Measurements from ENCODE around the gene PRAMEF20.
"Not testable (repeated sequence)": the region's sequence is repeated elsewhere in the genome, so short reads cannot be mapped to it uniquely, and the experiment has no call there.

Gene PRAMEF20

DNA sequence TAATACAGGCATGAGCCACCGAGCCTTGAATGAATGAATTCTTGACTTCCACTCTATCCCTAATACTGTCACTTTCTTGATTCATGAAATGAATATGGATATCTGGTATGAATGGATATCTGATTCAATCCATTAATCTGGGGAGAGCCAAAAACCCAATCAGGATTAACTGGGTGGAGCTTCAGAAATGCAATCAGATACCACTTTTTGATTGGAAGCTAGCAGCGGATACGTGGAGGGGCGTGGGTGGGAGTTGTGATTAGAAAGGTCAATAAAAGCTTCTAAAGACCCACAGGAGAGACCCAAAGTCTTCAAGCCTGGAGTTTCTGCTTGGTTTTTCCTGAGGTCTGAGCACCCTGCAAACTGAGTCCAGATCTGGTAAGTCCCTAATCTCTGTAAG lies at the start of gene PRAMEF20:
TSS of gene PRAMEF20 (plus strand) at position 301 of the 400 bp plus-strand sequence. CDS start 5,905 bp downstream, outside the sequence.
- H3K36me3 ChIP-seq (ENCODE audit: low read depth); ATAC-seq (ENCODE audit: low read depth); H3K4me1 ChIP-seq (ENCODE audit: insufficient read depth, poor library complexity, severe bottlenecking); H3K27me3 ChIP-seq (ENCODE audit: insufficient read depth, poor library complexity, severe bottlenecking); H3K27ac ChIP-seq (ENCODE audit: poor library complexity, severe bottlenecking); H3K9me3 ChIP-seq (ENCODE audit: severe bottlenecking); H3K4me3 ChIP-seq (ENCODE audit: severe bottlenecking); DNase-seq (ENCODE audit: low spot score): not testable (repeated sequence)

DNA sequence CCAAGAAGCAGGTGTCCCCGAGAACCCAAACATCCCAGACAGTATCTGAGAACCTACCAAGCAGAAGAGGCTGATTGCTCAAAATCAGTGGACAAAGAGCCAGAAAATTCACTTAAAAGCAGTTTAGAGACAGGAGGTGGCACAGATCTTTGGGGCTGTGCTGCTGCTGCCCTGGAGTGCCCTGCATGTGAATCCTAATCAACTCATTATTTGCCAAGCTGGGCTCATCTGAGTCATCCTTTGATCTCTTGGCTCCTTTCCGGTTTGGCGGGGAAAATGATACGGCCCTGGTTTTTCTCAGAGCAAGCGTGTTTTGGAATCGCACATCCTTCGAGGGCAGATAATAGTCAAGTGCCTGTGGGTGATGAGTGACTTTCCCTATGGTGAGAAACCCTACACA lies 47.9 kb upstream of the PRAMEF20 start:
- not testable (repeated sequence) for H3K4me3 ChIP-seq (ENCODE audit: severe bottlenecking); H3K4me1 ChIP-seq (ENCODE audit: insufficient read depth, poor library complexity, severe bottlenecking); DNase-seq (ENCODE audit: low spot score); H3K36me3 ChIP-seq (ENCODE audit: low read depth); H3K27ac ChIP-seq (ENCODE audit: poor library complexity, severe bottlenecking); H3K9me3 ChIP-seq (ENCODE audit: severe bottlenecking); ATAC-seq (ENCODE audit: low read depth); H3K27me3 ChIP-seq (ENCODE audit: insufficient read depth, poor library complexity, severe bottlenecking)

DNA sequence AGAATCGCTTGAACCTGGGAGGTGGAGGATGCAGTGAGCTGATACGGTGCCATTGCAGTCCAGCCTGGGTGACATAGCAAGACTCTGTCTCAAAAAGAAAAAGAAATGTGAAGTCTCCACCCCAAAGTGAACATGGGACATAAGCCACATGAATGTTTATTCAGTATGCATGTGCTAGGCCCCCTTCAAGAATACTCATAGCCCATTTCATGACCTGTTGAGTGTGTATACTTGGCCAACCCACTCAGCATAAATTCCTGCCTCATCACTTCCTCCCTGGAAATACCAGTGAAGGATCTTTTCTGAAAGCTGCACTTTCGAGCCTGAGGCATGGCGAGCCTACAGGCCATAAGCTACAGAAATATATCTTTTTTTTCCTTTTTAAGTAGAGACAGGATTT lies 45.3 kb upstream of the PRAMEF20 start:
- H3K9me3 ChIP-seq (ENCODE audit: severe bottlenecking); H3K4me1 ChIP-seq (ENCODE audit: insufficient read depth, poor library complexity, severe bottlenecking); H3K4me3 ChIP-seq (ENCODE audit: severe bottlenecking); DNase-seq (ENCODE audit: low spot score); H3K27ac ChIP-seq (ENCODE audit: poor library complexity, severe bottlenecking); H3K27me3 ChIP-seq (ENCODE audit: insufficient read depth, poor library complexity, severe bottlenecking); ATAC-seq (ENCODE audit: low read depth); H3K36me3 ChIP-seq (ENCODE audit: low read depth): not testable (repeated sequence)

DNA sequence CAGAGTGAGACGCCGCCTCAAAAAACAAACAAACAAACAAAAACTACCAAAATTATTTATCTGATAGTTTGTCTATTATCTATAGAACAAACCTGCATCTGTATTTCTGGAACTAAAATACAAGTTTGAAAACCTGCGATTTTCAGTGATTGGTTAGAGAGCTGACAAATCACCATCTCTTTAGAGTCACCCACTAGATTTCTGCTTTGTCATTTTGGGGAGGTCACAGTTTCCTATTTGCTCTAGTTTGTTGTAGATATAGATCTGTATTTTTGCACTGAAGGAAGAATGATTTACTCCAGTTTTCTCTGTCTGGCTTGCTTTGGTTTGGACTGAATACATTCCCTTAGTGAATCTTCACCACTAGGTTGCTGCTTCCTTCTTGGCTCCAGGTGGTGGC lies 43.7 kb upstream of the PRAMEF20 start:
- H3K36me3 ChIP-seq (ENCODE audit: low read depth); H3K9me3 ChIP-seq (ENCODE audit: severe bottlenecking); H3K4me1 ChIP-seq (ENCODE audit: insufficient read depth, poor library complexity, severe bottlenecking); H3K4me3 ChIP-seq (ENCODE audit: severe bottlenecking); ATAC-seq (ENCODE audit: low read depth); DNase-seq (ENCODE audit: low spot score); H3K27ac ChIP-seq (ENCODE audit: poor library complexity, severe bottlenecking); H3K27me3 ChIP-seq (ENCODE audit: insufficient read depth, poor library complexity, severe bottlenecking): not testable (repeated sequence)

DNA sequence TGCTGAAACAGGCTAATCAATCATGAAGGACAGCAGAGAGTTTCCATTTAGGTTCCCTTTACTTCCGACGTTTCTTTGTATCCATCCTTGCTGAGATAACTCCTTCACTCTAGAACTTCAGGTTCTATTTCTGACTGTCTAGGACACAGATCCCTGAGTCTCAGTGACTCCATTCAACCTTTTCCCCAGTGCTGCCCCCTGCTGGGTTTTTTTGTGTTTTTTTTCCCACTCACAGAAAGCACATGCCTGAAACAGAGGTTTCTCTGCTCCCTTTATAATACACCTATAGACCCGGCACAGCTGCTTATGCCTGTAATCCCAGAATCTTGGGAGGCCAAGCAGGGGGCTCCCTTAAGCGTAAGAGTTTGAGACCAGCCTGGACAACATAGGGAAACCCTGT lies 41.7 kb upstream of the PRAMEF20 start:
- H3K36me3 ChIP-seq (ENCODE audit: low read depth); H3K9me3 ChIP-seq (ENCODE audit: severe bottlenecking); H3K4me1 ChIP-seq (ENCODE audit: insufficient read depth, poor library complexity, severe bottlenecking); H3K4me3 ChIP-seq (ENCODE audit: severe bottlenecking); ATAC-seq (ENCODE audit: low read depth); H3K27ac ChIP-seq (ENCODE audit: poor library complexity, severe bottlenecking); H3K27me3 ChIP-seq (ENCODE audit: insufficient read depth, poor library complexity, severe bottlenecking); DNase-seq (ENCODE audit: low spot score): not testable (repeated sequence)

DNA sequence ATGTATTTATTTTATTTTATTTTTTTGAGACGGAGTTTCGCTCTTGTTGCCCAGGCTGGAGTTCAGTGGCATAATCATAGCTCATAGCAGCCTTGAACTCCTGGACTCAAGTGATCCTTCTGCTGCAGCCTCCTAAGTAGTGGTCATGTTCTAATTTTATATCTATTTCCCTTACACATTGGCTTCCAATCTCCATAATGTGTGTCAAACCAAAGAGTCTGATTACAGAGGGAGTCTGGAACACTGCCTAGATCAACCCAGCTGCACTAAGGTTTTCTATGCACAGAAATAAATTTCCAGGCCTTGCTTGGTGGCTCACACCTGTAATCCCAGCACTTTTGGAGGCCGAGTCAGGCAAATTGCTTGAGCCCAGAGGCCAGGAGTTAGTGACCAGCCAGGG lies 31.3 kb upstream of the PRAMEF20 start:
- not testable (repeated sequence) for DNase-seq (ENCODE audit: low spot score); H3K27me3 ChIP-seq (ENCODE audit: insufficient read depth, poor library complexity, severe bottlenecking); H3K9me3 ChIP-seq (ENCODE audit: severe bottlenecking); H3K4me1 ChIP-seq (ENCODE audit: insufficient read depth, poor library complexity, severe bottlenecking); H3K4me3 ChIP-seq (ENCODE audit: severe bottlenecking); H3K36me3 ChIP-seq (ENCODE audit: low read depth); H3K27ac ChIP-seq (ENCODE audit: poor library complexity, severe bottlenecking); ATAC-seq (ENCODE audit: low read depth)

DNA sequence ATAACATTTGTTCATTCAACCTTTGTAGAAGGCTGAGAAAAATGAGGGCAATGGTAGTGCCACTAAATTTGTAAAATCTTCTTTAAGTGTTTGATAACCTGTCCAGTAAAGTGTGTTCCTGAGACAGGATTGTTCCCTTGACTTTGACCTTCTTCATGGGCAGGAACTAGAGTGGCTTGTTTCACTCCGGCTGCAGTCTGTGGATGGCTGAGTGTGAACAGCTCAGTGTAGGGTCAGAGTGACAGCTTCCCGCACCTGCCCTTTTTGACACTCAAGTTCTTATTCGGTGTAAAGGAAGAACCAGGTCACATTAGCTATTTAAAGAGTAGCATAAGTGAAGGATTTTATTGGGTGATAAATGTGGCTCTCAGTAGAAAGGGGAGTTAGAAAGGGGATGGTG lies 29.9 kb upstream of the PRAMEF20 start:
- not testable (repeated sequence) for ATAC-seq (ENCODE audit: low read depth); H3K36me3 ChIP-seq (ENCODE audit: low read depth); DNase-seq (ENCODE audit: low spot score); H3K27me3 ChIP-seq (ENCODE audit: insufficient read depth, poor library complexity, severe bottlenecking); H3K4me3 ChIP-seq (ENCODE audit: severe bottlenecking); H3K4me1 ChIP-seq (ENCODE audit: insufficient read depth, poor library complexity, severe bottlenecking); H3K27ac ChIP-seq (ENCODE audit: poor library complexity, severe bottlenecking); H3K9me3 ChIP-seq (ENCODE audit: severe bottlenecking)

DNA sequence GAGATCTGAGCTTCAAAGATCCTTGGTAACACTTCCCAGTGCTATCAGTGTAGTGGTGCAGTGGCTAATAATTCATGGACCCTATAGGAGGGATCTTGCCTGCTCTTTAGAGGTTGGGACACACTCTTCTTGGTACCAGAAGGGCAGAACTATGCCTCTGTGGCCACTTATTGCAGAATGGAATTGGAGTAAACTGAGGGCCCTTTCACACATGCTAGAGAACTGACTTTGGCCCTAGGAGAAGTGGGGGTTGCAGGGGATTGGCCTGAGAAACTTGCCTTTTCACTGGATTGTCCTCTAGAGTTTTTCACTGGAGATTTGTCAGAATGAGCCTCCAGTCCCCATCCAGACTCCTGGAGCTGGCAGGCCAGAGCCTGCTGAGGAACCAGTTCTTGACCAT lies 20.9 kb upstream of the PRAMEF20 start, which contains the start of gene PRAMEF17:
TSS of gene PRAMEF17 (plus strand) at position 301 of the 400 bp plus-strand sequence. CDS start at position 327, 26 bp downstream.
- not testable (repeated sequence) for H3K27ac ChIP-seq (ENCODE audit: poor library complexity, severe bottlenecking); H3K36me3 ChIP-seq (ENCODE audit: low read depth); DNase-seq (ENCODE audit: low spot score); H3K4me3 ChIP-seq (ENCODE audit: severe bottlenecking); H3K9me3 ChIP-seq (ENCODE audit: severe bottlenecking); H3K4me1 ChIP-seq (ENCODE audit: insufficient read depth, poor library complexity, severe bottlenecking); H3K27me3 ChIP-seq (ENCODE audit: insufficient read depth, poor library complexity, severe bottlenecking); ATAC-seq (ENCODE audit: low read depth)

DNA sequence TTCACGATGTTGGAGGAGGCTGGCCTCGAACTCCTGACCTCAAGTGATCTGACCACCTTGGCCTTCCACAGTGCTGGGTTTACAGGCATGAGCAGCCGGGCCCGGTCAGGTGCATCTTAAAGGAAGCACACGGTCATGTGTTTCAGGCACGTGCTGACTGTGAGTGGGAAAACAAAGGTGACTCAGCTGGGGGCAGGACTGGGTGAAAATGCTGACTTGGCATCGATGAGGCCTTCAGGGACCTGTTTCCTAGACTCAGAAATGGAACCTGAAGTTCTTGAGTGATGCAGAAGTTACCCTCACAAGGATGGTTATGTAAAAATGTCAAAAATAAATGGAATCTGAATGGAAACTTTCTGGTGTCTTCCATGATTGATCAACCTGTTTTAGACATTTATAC lies 17.2 kb upstream of the PRAMEF20 start:
- not testable (repeated sequence) for H3K27me3 ChIP-seq (ENCODE audit: insufficient read depth, poor library complexity, severe bottlenecking); H3K4me3 ChIP-seq (ENCODE audit: severe bottlenecking); H3K4me1 ChIP-seq (ENCODE audit: insufficient read depth, poor library complexity, severe bottlenecking); H3K27ac ChIP-seq (ENCODE audit: poor library complexity, severe bottlenecking); ATAC-seq (ENCODE audit: low read depth); DNase-seq (ENCODE audit: low spot score); H3K9me3 ChIP-seq (ENCODE audit: severe bottlenecking); H3K36me3 ChIP-seq (ENCODE audit: low read depth)

DNA sequence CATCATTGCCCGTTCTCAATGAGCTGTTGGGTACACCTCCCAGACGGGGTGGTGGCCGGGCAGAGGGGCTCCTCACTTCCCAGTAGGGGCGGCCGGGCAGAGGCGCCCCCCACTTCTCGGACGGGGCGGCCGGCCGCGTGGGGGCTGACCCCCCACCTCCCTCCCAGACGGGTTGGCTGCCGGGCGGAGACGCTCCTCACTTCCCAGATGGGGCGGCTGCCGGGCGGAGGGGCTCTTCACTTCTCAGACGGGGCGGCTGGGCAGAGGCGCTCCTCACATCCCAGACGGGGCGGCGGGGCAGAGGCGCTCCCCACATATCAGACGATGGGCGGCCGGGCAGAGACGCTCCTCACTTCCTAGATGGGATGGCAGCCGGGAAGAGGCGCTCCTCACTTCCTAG lies 15.5 kb upstream of the PRAMEF20 start:
- not testable (repeated sequence) for H3K27ac ChIP-seq (ENCODE audit: poor library complexity, severe bottlenecking); DNase-seq (ENCODE audit: low spot score); ATAC-seq (ENCODE audit: low read depth); H3K4me1 ChIP-seq (ENCODE audit: insufficient read depth, poor library complexity, severe bottlenecking); H3K9me3 ChIP-seq (ENCODE audit: severe bottlenecking); H3K4me3 ChIP-seq (ENCODE audit: severe bottlenecking); H3K27me3 ChIP-seq (ENCODE audit: insufficient read depth, poor library complexity, severe bottlenecking); H3K36me3 ChIP-seq (ENCODE audit: low read depth)

DNA sequence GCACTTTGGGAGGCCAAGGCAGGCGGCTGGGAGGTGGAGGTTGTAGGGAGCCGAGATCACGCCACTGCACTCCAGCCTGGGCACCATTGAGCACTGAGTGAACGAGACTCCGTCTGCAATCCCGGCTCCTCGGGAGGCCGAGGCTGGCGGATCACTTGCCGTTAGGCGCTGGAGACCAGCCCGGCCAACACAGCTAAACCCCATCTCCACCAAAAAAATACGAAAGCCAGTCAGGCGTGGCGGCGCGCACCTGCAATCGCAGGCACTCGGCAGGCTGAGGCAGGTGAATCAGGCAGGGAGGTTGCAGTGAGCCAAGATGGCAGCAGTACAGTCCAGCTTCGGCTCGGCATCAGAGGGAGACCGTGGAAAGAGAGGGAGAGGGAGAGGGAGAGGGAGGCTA lies 14.9 kb upstream of the PRAMEF20 start:
- not testable (repeated sequence) for DNase-seq (ENCODE audit: low spot score); H3K27ac ChIP-seq (ENCODE audit: poor library complexity, severe bottlenecking); H3K27me3 ChIP-seq (ENCODE audit: insufficient read depth, poor library complexity, severe bottlenecking); H3K4me3 ChIP-seq (ENCODE audit: severe bottlenecking); ATAC-seq (ENCODE audit: low read depth); H3K36me3 ChIP-seq (ENCODE audit: low read depth); H3K9me3 ChIP-seq (ENCODE audit: severe bottlenecking); H3K4me1 ChIP-seq (ENCODE audit: insufficient read depth, poor library complexity, severe bottlenecking)

All from RWPE2 (cell line).